Naive thymus-derived CD4-positive, alpha-beta T cell (primary cell): ENCODE results near the gene FYN. TPM values are rescaled to one million over a fixed set of nuclear protein-coding genes. Genes with fewer than 3 reads are reported as not detected.

Experiments
- ATAC-seq: fragments of 150-1000 bp; cut with Tn5 transposase; 2 replicates; pipeline ENCODE4 v1.10.0; 2021; ENCODE audit warnings: mild to moderate bottlenecking, moderate library complexity
- CTCF ChIA-PET: fragments of 350-600 bp; sonication (Branson Sonifier 250); formaldehyde crosslinking; loops from one replicate; lab custom pipeline; 2021; ENCODE audit warnings: antibody characterized with exemption; lab: Charles Lee
- POLR2A ChIA-PET: fragments of 350-600 bp; sonication (Branson Sonifier 250); formaldehyde crosslinking; loops from one replicate; lab custom pipeline; 2021; ENCODE audit warnings: antibody characterized with exemption, inconsistent platforms; lab: Charles Lee
- DNase-seq, 9 donors: peaks; one replicate each; pipeline versions ENCODE4 v3.0.0 to v3.0.0-alpha.2; 2020 to 2022; ENCODE audit warnings: mixed read lengths in 1 of 9
- H3K27ac ChIP-seq: one replicate; pipeline ENCODE4 v1.7.0; 2013; ENCODE audit warnings: mild to moderate bottlenecking, low read depth, low read length, moderate library complexity
- H3K27me3 ChIP-seq, 2 donors: one replicate each; pipeline ENCODE4 v1.7.0; 2013; ENCODE audit warnings: low read length in 2 of 2, mild to moderate bottlenecking in 2 of 2, moderate library complexity in 2 of 2; ENCODE audit not compliant: control insufficient read depth in 2 of 2, insufficient read depth in 2 of 2
- H3K36me3 ChIP-seq, 3 experiments: 1 replicate in 2 of 3; 2 replicates in 1 of 3; pipeline ENCODE4 v1.7.0; 2013; ENCODE audit warnings: low read length in 3 of 3, mild to moderate bottlenecking in 3 of 3, moderate library complexity in 1 of 3; ENCODE audit not compliant: insufficient read depth in 3 of 3, control insufficient read depth in 2 of 3
- H3K4me1 ChIP-seq, 2 donors: one replicate each; pipeline ENCODE4 v1.7.0; 2013; ENCODE audit warnings: low read length in 2 of 2, mild to moderate bottlenecking in 2 of 2, moderate library complexity in 1 of 2; ENCODE audit not compliant: control insufficient read depth in 2 of 2, insufficient read depth in 2 of 2
- H3K4me3 ChIP-seq: 2 replicates; pipeline ENCODE4 v1.7.0; 2013; ENCODE audit warnings: mild to moderate bottlenecking, low read length
- H3K9me3 ChIP-seq, 3 experiments: 1 replicate in 2 of 3; 2 replicates in 1 of 3; pipeline ENCODE4 v1.7.0; 2013; ENCODE audit warnings: low read length in 3 of 3; ENCODE audit not compliant: control insufficient read depth in 2 of 3
- H3K27ac Mint-ChIP-seq, 9 donors: one replicate each; pipeline ENCODE4 v1.8.0; 2020 to 2022; ENCODE audit warnings: mixed read lengths in 9 of 9, mild to moderate bottlenecking in 8 of 9, moderate library complexity in 5 of 9, inconsistent platforms in 2 of 9
- H3K27me3 Mint-ChIP-seq, 5 donors: one replicate each; pipeline ENCODE4 v1.8.0; 2021 to 2022; ENCODE audit warnings: mixed read lengths in 5 of 5, mild to moderate bottlenecking in 1 of 5
- H3K36me3 Mint-ChIP-seq, 5 donors: one replicate each; pipeline ENCODE4 v1.8.0; 2020 to 2022; ENCODE audit warnings: mixed read lengths in 5 of 5, mild to moderate bottlenecking in 3 of 5, inconsistent platforms in 1 of 5
- H3K4me1 Mint-ChIP-seq, 7 donors: one replicate each; pipeline ENCODE4 v1.8.0; 2020 to 2022; ENCODE audit warnings: mixed read lengths in 7 of 7, mild to moderate bottlenecking in 3 of 7, inconsistent platforms in 1 of 7
- H3K4me3 Mint-ChIP-seq, 10 donors: one replicate each; pipeline ENCODE4 v1.8.0; 2020 to 2022; ENCODE audit warnings: mild to moderate bottlenecking in 10 of 10, mixed read lengths in 10 of 10, moderate library complexity in 6 of 10, inconsistent platforms in 2 of 10
- H3K9me3 Mint-ChIP-seq, 11 donors: one replicate each; pipeline ENCODE4 v1.8.0; 2020 to 2022; ENCODE audit warnings: mixed read lengths in 11 of 11, mild to moderate bottlenecking in 4 of 11, inconsistent platforms in 1 of 11, moderate library complexity in 1 of 11
- intact Hi-C, 2 donors: fragments of 100-400 bp; cut with micrococcal nuclease; formaldehyde crosslinking; loops; one replicate each; pipeline ENCODE4 v1.15.1; 2023
- polyA plus RNA-seq, 2 donors: library from polyadenylated mRNA; unstranded; fragments of 300-500 nt; fragmentation: Illumina TruSeq; gene quantifications; one replicate each; pipeline ENCODE4 v1.2.3, GENCODE V29; 2021
- total RNA-seq, 6 experiments: library from RNA in 5 of 6; stranded (reverse) in 5 of 6; gene quantifications; 1 replicate in 5 of 6; 2 replicates in 1 of 6; pipeline ENCODE4 v1.2.3 and lab custom pipeline; 2021 to 2026

The FYN gene
- total and polyA plus RNA-seq, 7 experiments from 2014 or later, result 200 to 720 (median 430) TPM

DNA sequence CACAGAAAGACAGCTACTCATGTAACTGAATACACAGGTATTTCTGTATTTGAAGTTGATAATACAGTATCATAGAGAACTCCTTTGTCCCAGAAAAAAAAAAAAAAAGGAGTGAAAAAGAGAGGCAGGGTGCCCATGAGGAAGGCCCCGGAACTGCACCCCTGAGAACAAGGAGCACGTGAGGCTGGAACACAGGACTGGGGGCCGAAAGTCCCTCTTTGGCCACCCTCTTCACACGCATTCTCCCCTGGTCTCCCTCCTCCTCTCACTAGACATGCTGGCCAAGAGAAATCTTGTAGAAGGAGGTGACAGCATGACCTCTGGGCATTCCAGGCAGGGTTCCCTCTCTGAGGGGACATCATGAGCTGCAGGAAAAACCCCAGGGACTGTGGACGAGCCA lies 204.8 kb downstream of the FYN start:
- DNase-seq (no peak), ATAC-seq (no peak)
- H3K27me3 Mint-ChIP-seq, result no peaks in the 10 kb centered on the region
- peak overlapping the region in 7 of 9 donors; percentile 12 to 85 (median 48) for H3K27ac Mint-ChIP-seq
- ChIA-PET POLR2A (no interaction called here), CTCF (no interaction called here)
- intact Hi-C loops, result no loop called here
- peaks cover 0 to 6% (median 0%) of the 10 kb centered on the region in 11 donors for H3K9me3 Mint-ChIP-seq
- Histone ChIP-seq H3K27me3 (no peaks in the 10 kb centered on the region), H3K4me1 (no peaks in the 10 kb centered on the region), H3K27ac (peak overlapping the region; percentile 30), H3K4me3 (no peak overlapping the region), H3K9me3 (no peaks in the 10 kb centered on the region), H3K36me3 (peaks cover 15 to 84% (median 57%) of the 10 kb centered on the region in 3 experiments)
- no peak overlapping the region for H3K4me3 Mint-ChIP-seq
- H3K4me1 Mint-ChIP-seq, result peaks cover 0 to 21% (median 4%) of the 10 kb centered on the region in 7 donors
- peaks cover 8 to 69% (median 32%) of the 10 kb centered on the region in 5 donors for H3K36me3 Mint-ChIP-seq

DNA sequence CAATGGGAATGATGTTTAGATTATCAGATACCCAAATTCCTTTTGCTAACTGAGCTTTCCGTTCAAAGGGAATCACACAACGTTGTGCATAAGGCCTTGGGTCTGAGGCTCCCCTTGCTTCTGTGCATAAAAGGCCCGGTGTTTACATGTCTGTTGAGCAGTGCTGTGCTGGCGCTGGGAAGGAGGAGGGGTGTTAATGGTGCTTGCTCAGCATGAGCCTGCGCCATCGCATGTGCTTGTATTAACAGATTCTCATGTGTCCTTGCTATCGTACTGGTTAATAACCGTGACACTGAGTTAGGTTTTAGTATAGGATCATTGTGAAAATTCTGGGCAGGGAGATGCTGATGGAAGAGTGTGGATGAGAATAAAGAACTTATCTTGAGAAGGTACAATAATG lies 205.3 kb downstream of the FYN start:
- no peak for DNase-seq
- Mint-ChIP-seq H3K4me3 (no peak overlapping the region), H3K27me3 (no peaks in the 10 kb centered on the region), H3K9me3 (peaks cover 0 to 6% (median 0%) of the 10 kb centered on the region in 11 donors), H3K36me3 (peaks cover 12 to 69% (median 34%) of the 10 kb centered on the region in 5 donors), H3K27ac (peak overlapping the region in 6 of 9 donors; percentile 22 to 85 (median 54)), H3K4me1 (peaks cover 0 to 16% (median 7%) of the 10 kb centered on the region in 7 donors)
- intact Hi-C loops, result no loop called here
- no peak for ATAC-seq
- no peaks in the 10 kb centered on the region for H3K9me3 ChIP-seq
- CTCF ChIA-PET, result interaction anchor here (1.0 kb wide), 1 partner anchor 324 kb away, joined by 3 read pairs; no protein-coding TSS in a partner anchor
- POLR2A ChIA-PET, result interaction anchor here (0.7 kb wide), 1 partner anchor 18 kb away, joined by 3 read pairs; no protein-coding TSS in a partner anchor
- peak overlapping the region; percentile 30 for H3K27ac ChIP-seq
- H3K27me3 ChIP-seq, result no peaks in the 10 kb centered on the region
- no peak overlapping the region for H3K4me3 ChIP-seq
- no peaks in the 10 kb centered on the region for H3K4me1 ChIP-seq
- H3K36me3 ChIP-seq, result peaks cover 15 to 84% (median 53%) of the 10 kb centered on the region in 3 experiments

GRCh38 chr6:111666847-111667246 lies 206.4 kb downstream of the FYN start:
- Mint-ChIP-seq H3K36me3 (peaks cover 12 to 67% (median 35%) of the 10 kb centered on the region in 5 donors), H3K27ac (peak overlapping the region in 6 of 9 donors; percentile 34 to 85 (median 66)), H3K9me3 (peaks cover 0 to 6% (median 0%) of the 10 kb centered on the region in 11 donors), H3K4me1 (peaks cover 0 to 16% (median 7%) of the 10 kb centered on the region in 7 donors), H3K4me3 (no peak overlapping the region), H3K27me3 (no peaks in the 10 kb centered on the region)
- ChIA-PET CTCF (interaction anchor here (1.0 kb wide), 1 partner anchor 325 kb away, joined by 3 read pairs; no protein-coding TSS in a partner anchor), POLR2A (interaction anchor here (0.6 to 1.0 kb wide), 2 partner anchors 8 to 408 kb away, joined by 3 read pairs; no protein-coding TSS in a partner anchor)
- H3K36me3 ChIP-seq, result peaks cover 24 to 84% (median 44%) of the 10 kb centered on the region in 3 experiments
- H3K27ac ChIP-seq, result no peak overlapping the region
- no peaks in the 10 kb centered on the region for H3K4me1 ChIP-seq
- no peaks in the 10 kb centered on the region for H3K27me3 ChIP-seq
- no peak for DNase-seq
- intact Hi-C loops, result no loop called here
- no peak overlapping the region for H3K4me3 ChIP-seq
- ATAC-seq, result no peak
- no peaks in the 10 kb centered on the region for H3K9me3 ChIP-seq

DNA sequence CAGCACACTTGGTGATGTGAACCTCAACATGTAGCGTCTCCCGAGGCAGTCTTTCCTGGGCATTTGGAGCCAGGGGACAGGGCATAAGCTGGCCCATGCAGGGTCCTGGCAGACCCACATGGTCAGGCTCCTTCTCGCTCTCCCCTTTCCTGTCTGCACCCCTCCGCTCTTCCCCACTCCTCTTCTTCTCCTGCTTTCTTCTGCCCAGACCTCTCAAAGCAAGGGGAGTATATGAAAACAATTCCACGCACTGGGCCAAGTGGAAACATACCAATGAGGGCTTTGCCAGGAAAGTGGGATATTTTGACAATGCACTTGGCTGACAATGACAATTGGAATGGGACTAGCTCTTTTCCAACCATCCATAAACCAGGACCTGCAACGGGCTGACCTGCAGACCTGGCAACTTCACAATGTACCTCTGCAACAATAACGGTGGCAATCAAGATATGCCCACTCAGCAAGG lies 208.7 kb downstream of the FYN start:
- peaks cover 0 to 14% (median 3%) of the 10 kb centered on the region in 7 donors for H3K4me1 Mint-ChIP-seq
- no peaks in the 10 kb centered on the region for H3K27me3 Mint-ChIP-seq
- Histone ChIP-seq H3K36me3 (peaks cover 13 to 80% (median 29%) of the 10 kb centered on the region in 3 experiments), H3K27me3 (no peaks in the 10 kb centered on the region), H3K9me3 (no peaks in the 10 kb centered on the region), H3K27ac (no peak overlapping the region), H3K4me3 (no peak overlapping the region), H3K4me1 (no peaks in the 10 kb centered on the region)
- no peak for ATAC-seq
- DNase-seq, result no peak
- H3K36me3 Mint-ChIP-seq, result peaks cover 8 to 65% (median 26%) of the 10 kb centered on the region in 5 donors
- CTCF ChIA-PET, result no interaction called here
- intact Hi-C loops, result no loop called here
- POLR2A ChIA-PET, result interaction anchor here (1.9 kb wide), 1 partner anchor 9 kb away, joined by 6 read pairs; no protein-coding TSS in a partner anchor
- peak overlapping the region in 8 of 9 donors; percentile 16 to 87 (median 60) for H3K27ac Mint-ChIP-seq
- peaks cover 0 to under 1% (median 0%) of the 10 kb centered on the region in 11 donors for H3K9me3 Mint-ChIP-seq
- H3K4me3 Mint-ChIP-seq, result peak overlapping the region in 1 of 10 donors; percentile 23

DNA sequence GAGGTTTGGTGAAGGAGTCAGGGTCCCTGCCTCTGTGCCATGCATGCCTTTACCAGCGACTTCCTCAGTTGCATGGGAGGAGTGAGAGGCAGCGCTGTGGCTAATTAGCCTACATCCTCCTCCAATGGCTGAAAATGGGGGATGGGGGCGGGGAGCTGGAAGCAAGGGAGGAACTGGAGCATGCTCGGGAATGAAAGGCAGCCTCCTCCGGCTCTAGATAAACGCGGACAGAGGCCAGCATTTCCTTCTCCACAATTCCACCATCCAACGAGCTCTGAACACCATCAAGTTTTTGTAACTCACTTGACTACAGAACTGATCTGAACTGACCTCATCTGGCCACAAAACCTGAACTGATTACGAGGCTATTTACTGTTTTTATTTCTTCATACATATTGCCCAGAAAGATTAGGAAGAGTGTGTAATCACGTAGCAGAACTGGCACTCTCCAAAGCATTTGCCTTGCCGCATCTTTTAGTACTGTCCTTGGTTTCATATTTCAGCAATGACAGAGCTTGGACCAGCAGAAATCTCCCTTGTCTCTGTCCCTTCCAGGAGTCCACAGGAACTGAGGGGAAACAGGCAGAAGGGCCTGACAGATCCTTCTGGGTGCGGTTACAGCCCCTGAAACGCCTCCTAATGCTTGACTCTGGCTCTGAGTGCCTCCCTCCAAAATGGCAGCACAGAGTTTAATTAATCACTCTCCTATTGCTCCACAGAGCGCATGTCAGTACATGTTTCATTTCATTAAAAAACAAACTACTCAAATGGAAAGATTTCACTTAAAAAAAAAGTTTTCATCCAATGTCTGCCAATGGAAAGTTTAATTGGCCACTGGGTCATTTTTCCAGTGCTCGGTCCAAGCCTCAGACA lies 209.3 kb downstream of the FYN start:
- Histone ChIP-seq H3K27me3 (no peaks in the 10 kb centered on the region), H3K27ac (no peak overlapping the region), H3K36me3 (peaks cover 13 to 74% (median 28%) of the 10 kb centered on the region in 3 experiments), H3K4me3 (no peak overlapping the region), H3K9me3 (no peaks in the 10 kb centered on the region), H3K4me1 (no peaks in the 10 kb centered on the region)
- Mint-ChIP-seq H3K27ac (peak overlapping the region in 7 of 9 donors; percentile 5 to 87 (median 18)), H3K4me1 (peaks cover 0 to 14% (median 3%) of the 10 kb centered on the region in 7 donors), H3K27me3 (no peaks in the 10 kb centered on the region), H3K9me3 (no peaks in the 10 kb centered on the region), H3K4me3 (no peak overlapping the region), H3K36me3 (peaks cover 8 to 64% (median 26%) of the 10 kb centered on the region in 5 donors)
- ChIA-PET POLR2A (interaction anchor here (1.9 kb wide), 1 partner anchor 10 kb away, joined by 6 read pairs; no protein-coding TSS in a partner anchor), CTCF (no interaction called here)
- intact Hi-C loops, result no loop called here
- no peak for ATAC-seq
- DNase-seq, result no peak

DNA sequence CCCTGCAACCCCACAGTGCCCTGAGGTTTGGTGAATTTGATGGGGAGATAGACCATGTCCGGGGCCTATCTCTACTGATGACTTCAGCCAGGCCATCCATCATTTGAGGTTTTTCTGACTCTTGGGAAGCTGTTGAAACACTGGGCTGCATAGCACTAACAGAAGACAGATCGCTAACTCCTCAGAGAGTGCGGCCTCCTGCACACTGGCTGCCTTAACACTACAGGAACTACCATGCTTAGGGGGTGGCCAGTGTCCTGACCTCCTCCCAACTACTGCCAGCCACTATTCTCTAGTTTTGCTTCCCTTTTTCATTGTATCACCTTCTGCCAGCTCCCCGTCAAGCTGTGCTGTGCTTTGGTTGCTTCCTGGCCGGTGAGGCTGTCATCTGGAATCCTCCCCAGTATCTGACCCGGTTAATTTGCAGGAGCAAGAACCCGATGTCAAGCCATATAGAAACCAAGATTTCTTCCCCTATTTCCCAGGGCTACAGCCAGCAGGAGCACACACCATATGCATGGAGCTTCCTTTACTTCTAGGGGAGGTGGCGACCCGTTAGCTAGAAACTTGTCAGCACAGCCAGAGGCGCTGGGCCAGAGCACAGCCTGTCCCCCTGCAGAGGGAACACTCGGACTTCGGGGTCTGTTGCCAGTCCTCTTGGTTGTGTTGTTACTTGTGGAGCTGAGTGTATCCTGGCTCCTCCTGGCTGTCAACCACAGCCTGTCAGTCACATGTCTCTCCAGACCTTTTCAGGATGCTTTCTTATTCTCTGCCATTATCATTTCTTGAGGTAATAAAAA lies 210.3 kb downstream of the FYN start:
- H3K4me3 ChIP-seq, result no peak overlapping the region
- no peaks in the 10 kb centered on the region for H3K9me3 ChIP-seq
- no peak overlapping the region for H3K27ac ChIP-seq
- H3K27me3 Mint-ChIP-seq, result no peaks in the 10 kb centered on the region
- no peaks in the 10 kb centered on the region for H3K9me3 Mint-ChIP-seq
- peaks cover 0 to 12% (median 3%) of the 10 kb centered on the region in 7 donors for H3K4me1 Mint-ChIP-seq
- H3K36me3 Mint-ChIP-seq, result peaks cover 8 to 61% (median 20%) of the 10 kb centered on the region in 5 donors
- CTCF ChIA-PET, result no interaction called here
- no peaks in the 10 kb centered on the region for H3K27me3 ChIP-seq
- intact Hi-C loops, result no loop called here
- no peak overlapping the region for H3K4me3 Mint-ChIP-seq
- no peaks in the 10 kb centered on the region for H3K4me1 ChIP-seq
- H3K27ac Mint-ChIP-seq, result peak overlapping the region; percentile 3 to 87 (median 49)
- POLR2A ChIA-PET, result no interaction called here
- peaks cover 9 to 64% (median 25%) of the 10 kb centered on the region in 3 experiments for H3K36me3 ChIP-seq
- ATAC-seq (peak; percentile 48), DNase-seq (no peak)
